Uterus (tissue), 4 donors: ENCODE data around the gene NELL2. TPM values are rescaled to one million over a fixed set of nuclear protein-coding genes. Genes with fewer than 3 reads are reported as not detected.

ENCODE experiments used
- DNase-seq, 2 donors: peaks; one replicate each; pipeline ENCODE4 v3.0.0-alpha.2; 2019 to 2020
- H3K27ac ChIP-seq, 2 donors: fragments of 200-600 bp; sonication (generic); 1 replicate in 1 of 2; 2 replicates in 1 of 2; pipeline ENCODE4 v1.5.1; 2016 to 2018
- H3K27me3 ChIP-seq, 2 donors: fragments of 200-600 bp; sonication (generic); one replicate each; pipeline ENCODE4 v1.5.1; 2018 to 2019; ENCODE audit warnings: control low read depth in 1 of 2
- H3K36me3 ChIP-seq, 2 donors: fragments of 200-600 bp; sonication (generic); one replicate each; pipeline ENCODE4 v1.5.1; 2019; ENCODE audit warnings: control low read depth in 1 of 2
- H3K4me1 ChIP-seq, 2 donors: fragments of 200-600 bp; sonication (generic); one replicate each; pipeline ENCODE4 v1.5.1; 2018 to 2019; ENCODE audit warnings: control low read depth in 1 of 2
- H3K4me3 ChIP-seq, 2 donors: fragments of 200-600 bp; sonication (generic); 1 replicate in 1 of 2; 2 replicates in 1 of 2; pipeline ENCODE4 v1.5.1; 2018 to 2019; ENCODE audit warnings: mild to moderate bottlenecking in 1 of 2
- H3K9me3 ChIP-seq, 2 donors: fragments of 200-600 bp; sonication (generic); one replicate each; pipeline ENCODE4 v1.5.1; 2019; ENCODE audit warnings: control low read depth in 1 of 2
- POLR2A ChIP-seq, 2 donors: fragments of 450-650 bp; IDR thresholded peaks; one replicate each; pipeline ENCODE4 v1.6.1; 2016; ENCODE audit warnings: antibody characterized with exemption in 2 of 2, mild to moderate bottlenecking in 1 of 2, moderate library complexity in 1 of 2
- intact Hi-C: fragments of 100-400 bp; cut with DNase I; formaldehyde crosslinking; loops from one replicate; pipeline ENCODE4 v1.15.1; 2023; ENCODE audit warnings: low total_unique reads
- total RNA-seq, 4 donors: library from RNA; depleted of rRNA in 3 of 4; stranded (reverse); fragments of >200 nt in 3 of 4; gene quantifications; one replicate each; pipeline versions ENCODE4 v1.1.0 to v1.2.4, GENCODE V29; 2014 to 2023
- TF ChIP-seq, protein P1 (sequence below), 4 experiments: fragments of 200-600 bp in 2 of 4; fragments of 450-650 bp in 2 of 4; sonication (generic) in 2 of 4; IDR thresholded peaks; one replicate each; pipeline ENCODE4 v1.5.1; 2016 to 2019; ENCODE audit warnings: antibody characterized with exemption in 4 of 4, mild to moderate bottlenecking in 2 of 4, moderate library complexity in 1 of 4
- donor health status: DM: yes; HTN: yes; CAD: no.

NELL2 gene
- total RNA-seq, 4 donors from 2014 or later = 0.29 to 34.6 (median 1.3) TPM; not detected in 1

DNA sequence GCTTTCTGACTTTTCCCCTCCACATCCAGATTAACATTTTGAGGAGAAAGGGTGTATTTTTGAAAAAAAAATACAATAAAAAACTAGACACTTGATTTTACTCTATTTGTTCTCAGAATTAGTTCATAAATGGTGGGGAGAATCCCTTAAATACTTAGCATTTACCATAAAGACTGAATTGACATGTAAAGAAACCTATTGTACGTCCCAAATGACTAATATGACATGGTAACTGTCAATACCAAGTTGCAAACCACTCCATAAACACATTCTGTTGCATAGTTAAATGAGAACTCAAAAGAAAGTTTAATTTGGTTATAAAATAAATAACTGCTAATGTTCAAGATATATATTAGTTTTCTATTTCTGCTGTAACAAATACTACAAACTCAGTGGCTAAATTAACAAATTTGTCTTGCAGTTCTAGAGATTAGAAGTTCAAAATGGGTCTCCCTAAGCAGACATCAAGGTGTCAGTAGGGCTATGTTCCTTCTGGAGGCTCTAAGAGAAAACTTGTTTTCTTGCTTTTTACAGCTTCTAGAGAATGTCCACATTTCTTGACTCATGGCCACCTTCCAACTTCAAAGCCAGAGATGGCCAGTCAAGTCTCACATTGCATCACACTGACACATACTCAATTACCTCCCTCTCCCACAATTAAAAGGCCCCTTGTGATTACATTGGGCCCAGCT, 16.0 kb downstream of the NELL2 start:
- Histone ChIP-seq H3K27ac (no peak overlapping the region), H3K4me1 (no peaks in the 10 kb centered on the region)
- intact Hi-C loops = no loop called here

DNA sequence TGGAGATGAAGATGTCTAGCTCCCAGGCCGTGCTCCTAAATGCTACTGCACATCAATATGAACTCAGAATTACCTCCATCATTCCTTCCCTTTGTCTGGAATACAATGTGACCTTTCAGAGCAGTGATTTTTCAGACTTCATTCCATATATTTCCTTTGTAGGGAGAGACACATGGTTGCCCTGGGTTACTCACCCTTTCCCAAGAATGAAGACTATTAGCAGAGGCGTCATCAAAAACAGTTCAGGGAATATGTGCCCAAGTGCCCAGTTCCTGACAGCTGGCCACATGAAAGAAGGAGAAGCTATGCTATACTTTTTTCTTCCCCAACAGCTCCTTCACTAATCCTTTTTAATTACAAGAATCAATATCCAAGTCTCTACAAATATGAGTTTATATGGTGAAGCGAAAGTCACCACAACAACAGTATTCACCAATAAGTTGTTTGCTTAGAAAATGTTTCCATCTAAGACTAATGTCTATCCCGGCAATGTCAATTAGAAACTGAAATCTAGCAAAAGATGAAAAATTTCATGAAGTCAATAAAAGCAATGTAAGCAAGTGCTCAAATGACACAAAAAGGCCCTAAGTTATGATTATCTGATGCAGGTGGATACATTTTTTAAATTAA, 17.8 kb downstream of the NELL2 start:
- no peak for DNase-seq
- H3K27me3 ChIP-seq = no peaks in the 10 kb centered on the region
- intact Hi-C loops = no loop called here
- no peak for TF ChIP-seq POLR2A (IDR thresholded peaks at IDR 0.05)
- TF ChIP-seq, protein P1, sequence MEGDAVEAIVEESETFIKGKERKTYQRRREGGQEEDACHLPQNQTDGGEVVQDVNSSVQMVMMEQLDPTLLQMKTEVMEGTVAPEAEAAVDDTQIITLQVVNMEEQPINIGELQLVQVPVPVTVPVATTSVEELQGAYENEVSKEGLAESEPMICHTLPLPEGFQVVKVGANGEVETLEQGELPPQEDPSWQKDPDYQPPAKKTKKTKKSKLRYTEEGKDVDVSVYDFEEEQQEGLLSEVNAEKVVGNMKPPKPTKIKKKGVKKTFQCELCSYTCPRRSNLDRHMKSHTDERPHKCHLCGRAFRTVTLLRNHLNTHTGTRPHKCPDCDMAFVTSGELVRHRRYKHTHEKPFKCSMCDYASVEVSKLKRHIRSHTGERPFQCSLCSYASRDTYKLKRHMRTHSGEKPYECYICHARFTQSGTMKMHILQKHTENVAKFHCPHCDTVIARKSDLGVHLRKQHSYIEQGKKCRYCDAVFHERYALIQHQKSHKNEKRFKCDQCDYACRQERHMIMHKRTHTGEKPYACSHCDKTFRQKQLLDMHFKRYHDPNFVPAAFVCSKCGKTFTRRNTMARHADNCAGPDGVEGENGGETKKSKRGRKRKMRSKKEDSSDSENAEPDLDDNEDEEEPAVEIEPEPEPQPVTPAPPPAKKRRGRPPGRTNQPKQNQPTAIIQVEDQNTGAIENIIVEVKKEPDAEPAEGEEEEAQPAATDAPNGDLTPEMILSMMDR (IDR thresholded peaks at IDR 0.05) = no peak
- no peaks in the 10 kb centered on the region for H3K36me3 ChIP-seq
- H3K4me1 ChIP-seq = no peaks in the 10 kb centered on the region
- no peak overlapping the region for H3K4me3 ChIP-seq
- no peaks in the 10 kb centered on the region for H3K9me3 ChIP-seq
- no peak overlapping the region for H3K27ac ChIP-seq

More for the DNA sequence above, 16.0 kb downstream of the NELL2 start:
- H3K9me3 ChIP-seq = no peaks in the 10 kb centered on the region
- DNase-seq = no peak
- no peak overlapping the region for H3K4me3 ChIP-seq
- no peaks in the 10 kb centered on the region for H3K27me3 ChIP-seq
- no peak for TF ChIP-seq POLR2A (IDR thresholded peaks at IDR 0.05)
- TF ChIP-seq, protein P1 (IDR thresholded peaks at IDR 0.05) = no peak
- H3K36me3 ChIP-seq = no peaks in the 10 kb centered on the region

GRCh38 chr12:44852483-44852882, 23.6 kb downstream of the NELL2 start:
- Histone ChIP-seq H3K27ac (no peak overlapping the region), H3K36me3 (no peaks in the 10 kb centered on the region), H3K4me3 (no peak overlapping the region), H3K27me3 (no peaks in the 10 kb centered on the region), H3K9me3 (no peaks in the 10 kb centered on the region), H3K4me1 (no peaks in the 10 kb centered on the region)
- intact Hi-C loops = no loop called here
- DNase-seq = no peak
- TF ChIP-seq POLR2A (IDR thresholded peaks at IDR 0.05) = no peak
- TF ChIP-seq, protein P1 (IDR thresholded peaks at IDR 0.05) = no peak

DNA sequence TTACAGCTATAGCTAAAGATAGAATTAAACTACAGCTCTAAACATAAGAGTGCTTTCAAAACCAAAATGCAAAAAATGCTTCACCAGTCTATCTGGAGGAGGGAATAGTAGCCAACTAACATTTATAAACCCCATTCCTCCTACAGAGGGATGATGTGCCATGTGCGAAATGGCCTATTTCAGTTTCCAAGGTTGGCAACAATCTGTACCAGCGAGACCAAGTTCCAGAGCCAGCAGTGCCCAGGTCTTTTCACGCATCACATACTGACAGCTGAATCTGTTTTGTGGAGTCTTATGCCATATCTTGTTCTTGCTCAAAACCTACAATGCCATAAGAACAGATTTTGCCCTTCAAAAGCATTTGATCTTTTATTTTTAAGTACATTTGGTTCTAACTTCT, 24.5 kb downstream of the NELL2 start:
- Histone ChIP-seq H3K36me3 (no peaks in the 10 kb centered on the region), H3K4me1 (no peaks in the 10 kb centered on the region), H3K27ac (no peak overlapping the region), H3K4me3 (no peak overlapping the region), H3K27me3 (no peaks in the 10 kb centered on the region), H3K9me3 (no peaks in the 10 kb centered on the region)
- no peak for TF ChIP-seq POLR2A (IDR thresholded peaks at IDR 0.05)
- TF ChIP-seq, protein P1 (IDR thresholded peaks at IDR 0.05) = no peak
- DNase-seq = no peak
- intact Hi-C loops = no loop called here

DNA sequence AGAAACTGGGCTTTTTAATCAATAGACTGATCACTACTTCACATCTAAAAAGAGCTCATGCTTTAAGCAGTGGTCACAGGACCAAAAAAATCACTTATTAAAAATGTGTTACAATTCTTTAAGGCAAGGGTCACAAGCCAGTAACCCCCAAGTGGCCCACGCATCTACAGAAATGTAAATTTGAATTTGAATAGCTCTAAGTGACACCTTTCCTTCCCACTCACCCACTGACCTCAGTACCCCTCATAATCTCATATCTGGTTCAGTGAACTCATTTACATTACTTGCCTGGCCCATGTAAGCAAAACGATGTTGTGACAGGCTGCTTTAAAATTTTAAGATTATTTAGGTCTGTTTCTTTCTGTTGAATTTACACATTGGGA, 27.4 kb downstream of the NELL2 start:
- H3K4me3 ChIP-seq = no peak overlapping the region
- no peak for DNase-seq
- TF ChIP-seq, protein P1 (IDR thresholded peaks at IDR 0.05) = no peak
- no peak for TF ChIP-seq POLR2A (IDR thresholded peaks at IDR 0.05)
- intact Hi-C loops = no loop called here
- H3K9me3 ChIP-seq = no peaks in the 10 kb centered on the region
- H3K36me3 ChIP-seq = no peaks in the 10 kb centered on the region
- H3K27me3 ChIP-seq = no peaks in the 10 kb centered on the region
- no peak overlapping the region for H3K27ac ChIP-seq
- no peaks in the 10 kb centered on the region for H3K4me1 ChIP-seq
